NT2/D1 (cell line): ENCODE data around the gene SMAD6.
"Not testable (repeated sequence)": the region's sequence is repeated elsewhere in the genome, so short reads cannot be mapped to it uniquely, and the experiment has no call there.

Experiments used
- DNase-seq: peaks from one replicate; pipeline ENCODE4 v3.0.0-alpha.2; 2011; ENCODE audit warnings: low read depth, low spot score
- H3K27me3 ChIP-seq: 2 replicates; pipeline ENCODE4 v1.6.0; 2011; ENCODE audit warnings: mild to moderate bottlenecking; ENCODE audit not compliant: insufficient read length, insufficient read depth
- H3K36me3 ChIP-seq: 2 replicates; pipeline ENCODE4 v1.6.1; 2011; ENCODE audit warnings: mild to moderate bottlenecking, low read length, mixed read lengths; ENCODE audit not compliant: insufficient read depth, insufficient read length
- H3K4me1 ChIP-seq: 2 replicates; pipeline ENCODE4 v1.5.1; 2011; ENCODE audit not compliant: insufficient read depth, insufficient read length
- H3K4me3 ChIP-seq: 2 replicates; pipeline ENCODE4 v1.5.1; 2011; ENCODE audit warnings: low read depth; ENCODE audit not compliant: insufficient read length
- H3K9ac ChIP-seq: 2 replicates; pipeline ENCODE4 v1.6.0; 2011; ENCODE audit warnings: low read depth; ENCODE audit not compliant: insufficient read length
- H3K9me3 ChIP-seq: 2 replicates; pipeline ENCODE4 v1.5.1; 2011; ENCODE audit warnings: mild to moderate bottlenecking, low read length; ENCODE audit not compliant: insufficient read depth
- SUZ12 ChIP-seq: IDR thresholded peaks from 2 replicates; pipeline ENCODE4 v1.6.1; 2011; ENCODE audit not compliant: insufficient read length, insufficient read depth; ENCODE audit errors: extremely low read depth
- YY1 ChIP-seq: IDR thresholded peaks from 2 replicates; pipeline ENCODE4 v1.6.1; 2011; ENCODE audit not compliant: insufficient read length, insufficient read depth
- ZNF274 ChIP-seq: IDR thresholded peaks from 2 replicates; pipeline ENCODE4 v1.6.1; 2011; ENCODE audit warnings: mild to moderate bottlenecking, low read depth, low read length

Gene SMAD6

GRCh38 chr15:66684136-66684681, 17.8 kb upstream of the SMAD6 start:
- no peaks in the 10 kb centered on the region for H3K27me3 ChIP-seq
- no peak overlapping the region for H3K9ac ChIP-seq
- no peak overlapping the region for H3K4me3 ChIP-seq
- peaks cover 11% of the 10 kb centered on the region for H3K4me1 ChIP-seq
- H3K36me3 ChIP-seq, result no peaks in the 10 kb centered on the region
- 0 out of 2 replicates have a peak, but pooled peaks cover 14% of the 10 kb centered on the region for H3K9me3 ChIP-seq
- DNase-seq, result no peak
- no peak for TF ChIP-seq SUZ12
- no peak for TF ChIP-seq YY1
- no peak for TF ChIP-seq ZNF274

- Histone ChIP-seq H3K9me3 (0 out of 2 replicates have a peak, but pooled peaks cover 14% of the 10 kb centered on the region), H3K27me3 (no peaks in the 10 kb centered on the region), H3K4me3 (no peak overlapping the region), H3K4me1 (no peaks in the 10 kb centered on the region), H3K9ac (no peak overlapping the region), H3K36me3 (no peaks in the 10 kb centered on the region)
- TF ChIP-seq SUZ12 (no peak), ZNF274 (no peak), YY1 (no peak)
- DNase-seq, result no peak
These were observed 16.3 kb upstream of the SMAD6 start for GRCh38 chr15:66685638-66686150.

- not testable (repeated sequence) for DNase-seq, H3K9ac ChIP-seq, H3K4me1 ChIP-seq, H3K4me3 ChIP-seq, H3K9me3 ChIP-seq, H3K27me3 ChIP-seq, H3K36me3 ChIP-seq
These were observed 11.1 kb upstream of the SMAD6 start for GRCh38 chr15:66690912-66691311.

- TF ChIP-seq ZNF274, result no peak
- TF ChIP-seq SUZ12, result no peak
- no peak for TF ChIP-seq YY1
- no peak for DNase-seq
- H3K36me3 ChIP-seq, result no peaks in the 10 kb centered on the region
- no peak overlapping the region for H3K4me3 ChIP-seq
- no peak overlapping the region for H3K9ac ChIP-seq
- no peaks in the 10 kb centered on the region for H3K9me3 ChIP-seq
- no peaks in the 10 kb centered on the region for H3K4me1 ChIP-seq
- no peaks in the 10 kb centered on the region for H3K27me3 ChIP-seq
These were observed 10.3 kb upstream of the SMAD6 start for GRCh38 chr15:66691727-66692126.

- Histone ChIP-seq H3K4me3 (no peak overlapping the region), H3K4me1 (no peaks in the 10 kb centered on the region), H3K36me3 (no peaks in the 10 kb centered on the region), H3K9ac (no peak overlapping the region), H3K27me3 (peaks cover under 1% of the 10 kb centered on the region), H3K9me3 (no peaks in the 10 kb centered on the region)
- DNase-seq, result no peak
- no peak for TF ChIP-seq SUZ12
- no peak for TF ChIP-seq YY1
- no peak for TF ChIP-seq ZNF274
These were observed 9.6 kb upstream of the SMAD6 start for GRCh38 chr15:66692391-66692790.

GRCh38 chr15:66692808-66693596, 9.0 kb upstream of the SMAD6 start:
- Histone ChIP-seq H3K9ac (no peak overlapping the region), H3K9me3 (no peaks in the 10 kb centered on the region), H3K27me3 (peaks cover 2% of the 10 kb centered on the region), H3K4me1 (no peaks in the 10 kb centered on the region), H3K4me3 (no peak overlapping the region), H3K36me3 (no peaks in the 10 kb centered on the region)
- no peak for DNase-seq
- TF ChIP-seq YY1, result no peak
- TF ChIP-seq ZNF274, result no peak
- TF ChIP-seq SUZ12, result no peak

- peaks cover 11% of the 10 kb centered on the region for H3K27me3 ChIP-seq
- no peak for TF ChIP-seq YY1
- TF ChIP-seq ZNF274, result no peak
- no peak for TF ChIP-seq SUZ12
- H3K9me3 ChIP-seq, result no peaks in the 10 kb centered on the region
- H3K4me3 ChIP-seq, result no peak overlapping the region
- no peak for DNase-seq
- H3K9ac ChIP-seq, result no peak overlapping the region
- H3K36me3 ChIP-seq, result no peaks in the 10 kb centered on the region
- H3K4me1 ChIP-seq, result peaks cover 3% of the 10 kb centered on the region
These were observed 5.3 kb upstream of the SMAD6 start for GRCh38 chr15:66696770-66697169.
